Nucleus accumbens (tissue), 56 donors: ENCODE measurements around the gene EFHD1.

Source experiments
- DNase-seq, 56 donors: peaks; one replicate each; lab custom pipeline; 2025; lab: John Stamatoyannopoulos, UW

EFHD1 gene, protein sequence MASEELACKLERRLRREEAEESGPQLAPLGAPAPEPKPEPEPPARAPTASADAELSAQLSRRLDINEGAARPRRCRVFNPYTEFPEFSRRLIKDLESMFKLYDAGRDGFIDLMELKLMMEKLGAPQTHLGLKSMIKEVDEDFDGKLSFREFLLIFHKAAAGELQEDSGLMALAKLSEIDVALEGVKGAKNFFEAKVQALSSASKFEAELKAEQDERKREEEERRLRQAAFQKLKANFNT

DNA sequence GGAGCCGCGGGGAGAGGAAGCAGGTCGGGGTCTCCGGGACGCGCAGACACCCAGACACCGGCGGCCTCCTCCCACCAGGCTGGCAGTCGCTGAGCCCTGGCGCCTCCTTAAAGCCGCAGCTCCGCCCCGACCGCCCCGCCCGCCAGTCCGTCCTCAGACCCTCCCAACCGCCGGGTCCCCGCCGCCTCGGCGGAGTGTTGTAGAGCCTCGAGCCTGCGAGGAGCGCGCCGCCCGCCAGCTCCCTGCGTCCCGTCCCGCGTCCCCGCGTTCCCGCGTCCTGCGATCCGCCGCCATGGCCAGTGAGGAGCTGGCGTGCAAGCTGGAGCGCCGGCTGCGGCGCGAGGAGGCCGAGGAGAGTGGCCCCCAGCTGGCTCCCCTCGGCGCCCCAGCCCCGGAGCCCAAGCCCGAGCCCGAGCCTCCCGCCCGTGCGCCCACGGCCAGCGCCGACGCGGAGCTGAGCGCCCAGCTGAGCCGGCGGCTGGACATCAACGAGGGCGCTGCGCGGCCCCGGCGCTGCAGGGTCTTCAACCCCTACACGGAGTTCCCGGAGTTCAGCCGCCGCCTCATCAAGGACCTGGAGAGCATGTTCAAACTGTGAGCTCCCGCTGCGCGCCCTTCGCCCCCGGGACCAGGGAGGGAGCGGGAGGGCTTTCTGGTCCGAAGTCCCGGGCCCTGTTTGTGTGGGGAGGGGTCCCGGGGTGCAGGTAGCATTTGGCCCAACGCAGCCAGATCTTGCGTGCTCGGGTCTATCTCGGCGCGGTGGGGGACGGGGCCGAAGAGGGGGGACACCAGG, at the start of gene EFHD1:
Gene EFHD1 (plus strand): TSS at position 192 of the 793 bp plus-strand sequence. CDS start 101 bp downstream, at position 293.
- DNase-seq, result peak in 51 of 56 donors; percentile 61 to 94 (median 82)

DNA sequence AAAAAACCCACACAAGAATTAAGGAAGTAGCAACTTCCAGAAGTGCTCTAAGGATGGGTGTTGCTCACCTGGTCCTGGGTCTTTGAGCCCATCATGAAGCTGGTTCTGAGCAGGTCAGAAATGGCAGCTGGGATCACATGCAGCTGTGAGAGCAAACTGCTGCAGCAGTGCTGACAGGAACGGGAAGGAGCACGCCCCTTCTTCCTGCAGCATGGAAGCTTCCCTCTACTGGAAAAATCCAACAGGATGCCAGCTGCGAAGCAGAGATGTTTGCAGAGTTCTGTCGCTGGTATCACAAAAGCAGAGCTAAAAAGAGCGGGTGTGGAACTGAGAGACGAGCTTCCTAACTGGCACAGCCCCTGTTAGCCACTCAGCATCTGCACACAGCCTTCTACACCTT, 49.2 kb upstream of the EFHD1 start:
- DNase-seq, result peak in 1 of 56 donors; percentile 4

DNA sequence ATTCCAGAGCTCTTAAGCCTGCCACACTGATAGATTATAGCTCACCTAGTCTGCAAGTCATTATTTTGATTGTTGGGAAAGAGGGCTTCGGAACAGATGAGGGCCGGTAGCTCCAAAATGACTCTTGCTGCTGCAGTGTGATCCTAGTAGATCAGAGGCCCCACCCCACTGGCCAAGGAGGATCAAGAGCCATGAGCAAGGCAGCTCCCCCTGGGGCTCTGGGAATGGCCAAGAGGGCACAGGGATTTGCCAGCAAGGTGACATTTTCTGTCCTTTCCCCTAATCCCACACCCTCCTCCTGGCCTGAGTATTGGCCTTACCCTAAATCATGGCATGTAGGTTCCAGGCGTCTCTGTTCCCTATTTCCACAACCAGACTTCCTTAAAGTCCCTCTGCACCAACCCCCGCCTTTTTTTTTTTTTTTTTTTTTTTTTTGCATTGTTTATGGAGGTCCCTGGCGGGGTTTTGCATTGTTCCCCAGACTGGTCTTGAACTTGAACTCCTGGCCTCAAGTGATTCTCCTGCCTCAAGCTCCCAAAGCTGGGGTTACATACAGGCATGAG, 46.4 kb upstream of the EFHD1 start:
- DNase-seq, result no peak

DNA sequence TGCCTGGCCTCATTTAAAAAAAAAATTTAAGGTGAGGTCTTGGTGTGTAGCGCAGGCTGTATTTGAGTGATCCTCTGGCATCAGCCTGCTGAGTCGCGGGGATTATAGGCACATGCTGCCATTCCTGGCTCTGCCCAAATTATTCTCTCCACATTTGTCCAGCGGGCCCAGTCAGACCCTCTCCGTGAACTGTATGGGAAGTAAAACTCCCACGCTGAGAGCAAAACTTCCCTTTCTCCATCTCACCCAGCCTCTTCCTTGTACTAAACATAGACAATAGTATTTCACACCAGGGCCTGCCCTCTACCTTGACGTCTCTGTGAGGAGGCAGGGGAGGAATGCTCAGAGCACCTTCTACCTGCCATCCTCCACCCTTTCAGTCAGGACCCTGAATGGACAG, 45.9 kb upstream of the EFHD1 start:
- DNase-seq, result no peak

DNA sequence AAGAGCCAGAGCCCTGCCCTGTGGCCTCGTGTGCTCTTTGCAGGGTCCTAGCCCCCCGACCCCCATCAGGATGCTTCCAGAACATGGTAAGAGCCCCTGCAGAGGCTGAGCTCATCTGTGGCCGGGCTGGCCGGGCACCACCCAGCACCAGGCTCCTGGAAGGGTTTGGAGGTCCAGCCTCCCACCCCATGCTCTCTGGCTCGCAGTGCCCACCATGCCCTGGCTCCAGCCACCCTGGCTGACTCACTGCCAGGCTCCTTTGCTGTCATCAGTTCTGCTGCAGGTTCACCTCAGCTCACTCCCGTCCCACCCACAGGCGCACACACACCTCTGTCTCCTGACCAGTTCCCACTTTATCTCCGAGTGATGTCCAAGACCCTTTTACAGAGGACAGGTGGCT, 45.4 kb upstream of the EFHD1 start:
- no peak for DNase-seq

DNA sequence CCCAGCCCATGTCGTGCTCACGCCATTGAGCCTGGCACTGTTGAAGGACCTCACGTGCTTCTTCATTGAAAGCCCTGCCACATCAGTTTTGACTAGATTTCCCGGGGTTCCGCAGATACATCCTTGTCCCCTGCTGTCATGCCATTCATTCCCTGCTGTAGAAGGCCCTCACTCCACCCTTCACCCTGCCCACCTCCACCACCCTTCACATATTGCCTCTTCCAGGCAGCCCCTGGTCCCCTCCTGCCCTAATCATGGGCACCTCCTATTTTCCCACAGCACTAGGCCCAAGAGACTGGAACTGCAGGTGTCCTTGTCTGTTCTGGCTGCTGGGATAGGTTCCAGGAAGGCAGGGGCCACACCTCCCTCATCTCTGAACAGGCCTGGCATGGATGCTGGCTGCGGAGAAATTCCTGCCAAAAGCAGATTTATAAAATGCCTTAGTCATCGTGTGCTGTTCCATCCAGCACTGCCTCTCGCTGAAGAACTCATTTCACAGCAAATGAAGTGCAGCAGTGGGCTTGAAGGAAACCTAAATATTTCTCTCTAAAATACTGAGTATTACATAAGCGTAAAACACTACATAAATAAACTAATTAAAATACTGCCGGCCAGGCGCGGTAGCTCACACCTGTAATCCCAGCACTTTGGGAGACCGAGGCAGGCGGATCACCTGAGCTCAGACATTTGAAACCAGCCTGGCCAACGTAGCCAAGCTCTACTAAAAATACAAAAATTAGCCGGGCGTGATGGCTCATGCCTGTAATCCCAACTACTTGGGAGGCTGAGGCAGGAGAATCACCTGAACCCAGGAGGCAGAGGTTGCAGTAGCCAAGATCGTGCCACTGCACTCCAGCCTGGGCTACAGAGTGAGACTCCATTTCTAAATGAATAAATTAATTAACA, 44.5 kb upstream of the EFHD1 start:
- peak in 7 of 56 donors; percentile 21 to 59 (median 24) for DNase-seq

- peak in 4 of 56 donors; percentile 20 to 43 (median 22) for DNase-seq
These were observed 40.5 kb upstream of the EFHD1 start for GRCh38 chr2:232592772-232593395.

- no peak for DNase-seq
These were observed 39.4 kb upstream of the EFHD1 start for GRCh38 chr2:232593982-232594381.

- no peak for DNase-seq
These were observed 35.9 kb upstream of the EFHD1 start for GRCh38 chr2:232597362-232598079.

DNA sequence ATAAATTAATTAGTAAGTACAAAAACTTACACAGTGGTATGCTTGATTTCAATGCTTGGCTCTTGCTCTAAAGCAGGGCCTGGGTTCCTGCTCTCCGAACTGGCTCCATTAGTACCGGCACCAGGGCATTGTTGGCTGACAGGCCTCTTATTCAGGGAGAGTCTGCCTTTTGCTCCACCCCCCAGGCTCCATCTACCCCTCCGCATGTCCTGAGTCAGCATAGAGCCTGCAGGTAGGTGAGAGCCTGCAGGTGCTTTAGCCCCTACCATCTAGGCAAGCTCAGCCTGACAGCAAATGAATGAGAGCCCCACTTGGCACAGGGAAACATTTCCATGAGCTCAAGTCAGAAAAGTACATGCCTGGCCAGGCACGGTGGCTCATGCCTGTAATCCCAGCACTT, 35.1 kb upstream of the EFHD1 start:
- DNase-seq, result no peak

DNA sequence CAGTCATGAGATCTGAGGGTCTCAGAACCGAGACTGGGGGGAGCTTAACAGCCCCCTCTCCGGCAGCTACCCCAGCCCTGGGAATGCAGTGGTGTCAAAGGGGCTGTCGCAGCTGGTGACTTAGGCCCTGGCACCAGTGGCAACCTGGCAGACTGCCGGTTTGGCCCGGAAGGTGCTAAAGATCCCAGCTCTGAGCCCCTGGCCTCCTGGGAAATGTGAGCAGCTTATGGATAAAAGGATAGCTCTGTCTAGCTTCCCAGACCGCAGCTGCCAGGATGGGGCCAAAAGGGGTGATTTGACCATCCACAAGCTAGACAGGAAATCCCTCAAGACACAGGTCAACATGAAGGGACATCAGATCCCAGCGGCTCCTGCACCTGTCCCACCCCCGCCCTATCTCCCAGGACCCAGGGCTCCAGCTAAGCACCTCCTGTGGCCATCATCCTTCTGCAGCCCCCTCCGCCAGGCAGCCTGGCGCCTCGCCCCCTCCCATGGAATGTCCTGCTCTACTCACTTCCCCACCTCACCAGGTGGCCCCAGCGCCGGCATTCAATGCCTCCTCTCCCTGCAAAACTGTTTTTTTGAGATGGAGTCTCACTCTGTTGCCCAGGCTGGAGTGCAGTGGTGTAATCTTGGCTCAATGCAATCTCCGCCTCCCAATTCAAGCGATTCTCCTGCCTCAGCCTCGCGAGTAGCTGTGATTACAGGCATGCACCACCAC, 33.2 kb upstream of the EFHD1 start:
- DNase-seq, result no peak

- no peak for DNase-seq
These were observed 30.1 kb upstream of the EFHD1 start for GRCh38 chr2:232603283-232603682.

GRCh38 chr2:232604535-232604934, 28.9 kb upstream of the EFHD1 start:
- DNase-seq, result no peak

DNA sequence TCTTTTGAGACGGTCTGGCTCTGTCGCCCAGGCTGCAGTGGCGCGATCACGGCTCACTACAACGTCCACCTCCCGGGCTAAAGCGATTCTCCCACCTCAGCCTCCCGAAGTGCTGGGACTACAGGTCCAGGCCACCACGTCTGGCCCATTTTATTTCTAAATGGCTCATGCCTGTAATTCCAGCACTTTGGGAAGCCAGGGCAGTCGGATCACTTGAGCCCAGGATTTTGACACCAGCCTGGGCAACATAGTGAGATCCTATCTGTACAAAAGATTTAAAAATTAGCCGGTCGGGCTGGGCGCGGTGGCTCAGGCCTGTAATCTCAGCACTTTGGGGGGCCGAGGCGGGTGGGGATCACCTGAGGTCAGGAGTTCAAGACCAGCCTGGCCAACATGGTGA, 26.4 kb upstream of the EFHD1 start:
- no peak for DNase-seq

- DNase-seq, result no peak
These were observed 23.8 kb upstream of the EFHD1 start for GRCh38 chr2:232609607-232610006.

GRCh38 chr2:232610081-232610480, 23.3 kb upstream of the EFHD1 start:
- no peak for DNase-seq

DNA sequence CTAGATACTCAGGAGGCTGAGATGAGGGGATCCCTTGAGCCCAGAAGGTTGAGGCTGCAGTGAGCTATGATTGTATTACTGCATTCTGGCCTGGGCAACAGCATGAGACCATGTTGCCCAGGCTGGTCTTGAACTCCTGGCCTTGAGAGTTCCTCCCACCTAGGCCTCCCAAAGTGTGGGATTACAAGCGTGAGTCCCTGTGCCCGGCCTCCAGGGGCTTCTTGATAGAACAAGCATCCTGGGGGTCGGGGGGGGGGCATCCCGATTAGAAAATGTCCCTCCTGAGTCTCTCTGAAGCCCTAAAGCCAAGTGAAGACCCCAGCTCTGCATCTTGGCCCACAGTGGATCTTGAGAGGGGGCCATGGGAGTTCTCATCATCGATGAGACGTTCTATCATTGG, 22.3 kb upstream of the EFHD1 start:
- DNase-seq, result no peak

DNA sequence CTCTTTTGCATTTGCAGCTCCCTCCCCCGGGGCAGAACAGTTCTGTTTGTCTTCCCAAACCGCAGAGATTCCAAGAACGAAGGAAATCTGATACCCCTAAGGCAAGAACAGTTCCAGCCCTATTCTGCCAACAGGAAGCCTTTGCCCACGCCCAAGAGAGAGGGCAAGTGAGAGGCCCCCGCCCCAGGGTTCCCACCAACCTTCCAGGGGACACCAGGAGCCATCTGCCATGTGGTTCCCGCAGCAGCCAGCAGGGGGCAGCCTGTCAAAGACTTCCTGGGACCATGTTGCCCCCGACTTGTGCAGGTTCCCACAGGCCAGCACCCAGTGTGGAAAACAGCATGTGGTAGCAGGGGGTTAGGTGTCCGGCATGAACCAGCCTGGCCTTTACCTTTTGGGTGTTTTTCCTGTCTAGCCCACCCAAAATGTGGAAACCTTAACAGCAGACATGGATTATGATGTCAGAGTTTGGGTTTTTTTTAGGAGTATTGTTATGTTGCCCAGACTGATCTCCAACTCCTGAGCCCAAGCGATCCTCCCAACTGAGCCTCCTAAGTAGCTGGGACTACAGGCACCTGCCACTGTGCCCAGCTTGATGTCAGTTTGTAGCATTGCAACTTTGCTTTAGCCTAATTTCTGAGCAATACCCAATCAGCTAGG, 21.7 kb upstream of the EFHD1 start:
- DNase-seq, result peak in 46 of 56 donors; percentile 11 to 82 (median 42)
